ENCODE measurements around the gene TAPBP. TPM values are rescaled to one million over a fixed set of nuclear protein-coding genes. Genes with fewer than 3 reads are reported as not detected.

TAPBP gene
- 63.7 and 110 TPM in 2 replicates for total RNA-seq

GRCh38 chr6:33313709-33314514, at the start of gene TAPBP:
Gene TAPBP (minus strand): TSS chr6:33314078. CDS start chr6:33314041, 37 bp downstream.

GRCh38 chr6:33317669-33318425, 4.0 kb upstream of the TAPBP start, which contains the start of gene ZBTB22:
Gene ZBTB22 (minus strand): TSS chr6:33317744. CDS start chr6:33316916, 828 bp downstream.

GRCh38 chr6:33298773-33299236, 15.1 kb downstream of the TAPBP start, which contains the start of gene RGL2:
Gene RGL2 (minus strand): TSS chr6:33298942. CDS start chr6:33298610, 332 bp downstream.

GRCh38 chr6:33288921-33289783, 24.7 kb downstream of the TAPBP start, which contains the start of the genes PFDN6 and WDR46:
Gene PFDN6 (plus strand): TSS chr6:33289601. CDS start chr6:33289857, 256 bp downstream.
Gene WDR46 (minus strand): TSS chr6:33289239. CDS start chr6:33289170, 69 bp downstream.

GRCh38 chr6:33276864-33277662, 36.8 kb downstream of the TAPBP start, which contains the start of gene B3GALT4:
Gene B3GALT4 (plus strand): TSS chr6:33277123. CDS start chr6:33277420, 297 bp downstream.

GRCh38 chr6:33271468-33272274, 42.2 kb downstream of the TAPBP start, which contains the start of the genes RPS18 and VPS52:
Gene RPS18 (plus strand): TSS chr6:33272075. CDS start chr6:33272120, 45 bp downstream.
Gene VPS52 (minus strand): TSS chr6:33271876. CDS start chr6:33271675, 201 bp downstream.

Other genes starting within 250 kb of the TAPBP start
- 1.4 and 1.6 TPM in 2 replicates for gene HLA-DPA1, start 240.4 kb downstream of the TAPBP start, total RNA-seq
- gene HLA-DPB1, start 238.1 kb downstream of the TAPBP start, total RNA-seq, result 12.1 and 27.1 TPM in 2 replicates
- 0.16 and 0.18 TPM in 2 replicates for gene COL11A2, start 121.6 kb downstream of the TAPBP start, total RNA-seq
- gene RXRB, start 113.4 kb downstream of the TAPBP start, total RNA-seq, result 15.1 and 23.3 TPM in 2 replicates
- 166 and 183 TPM in 2 replicates for gene SLC39A7, start 113.2 kb downstream of the TAPBP start, total RNA-seq
- gene HSD17B8, start 109.4 kb downstream of the TAPBP start, total RNA-seq, result 3.1 and 9.0 TPM in 2 replicates
- 9.9 and 12.6 TPM in 2 replicates for gene RING1, start 105.6 kb downstream of the TAPBP start, total RNA-seq
- gene VPS52, start 42.2 kb downstream of the TAPBP start, total RNA-seq, result 28.2 and 40.2 TPM in 2 replicates
- 4,152 and 5,581 TPM in 2 replicates for gene RPS18, start 42.0 kb downstream of the TAPBP start, total RNA-seq
- 2.3 and 3.6 TPM in 2 replicates for gene B3GALT4, start 37.0 kb downstream of the TAPBP start, total RNA-seq
- 44.2 and 59.8 TPM in 2 replicates for gene WDR46, start 24.8 kb downstream of the TAPBP start, total RNA-seq
- gene PFDN6, start 24.5 kb downstream of the TAPBP start, total RNA-seq, result 48.1 and 49.3 TPM in 2 replicates
- gene RGL2, start 15.1 kb downstream of the TAPBP start, total RNA-seq, result 31.4 and 36.6 TPM in 2 replicates
- 15.9 and 19.0 TPM in 2 replicates for gene ZBTB22, start 3.7 kb upstream of the TAPBP start, total RNA-seq
- gene DAXX, start 8.9 kb upstream of the TAPBP start, total RNA-seq, result 41.7 and 42.3 TPM in 2 replicates
- gene KIFC1, start 77.7 kb upstream of the TAPBP start, total RNA-seq, result 6.0 and 6.8 TPM in 2 replicates
- gene PHF1, start 96.9 kb upstream of the TAPBP start, total RNA-seq, result 23.5 and 23.8 TPM in 2 replicates
- gene CUTA, start 104.0 kb upstream of the TAPBP start, total RNA-seq, result 134 and 151 TPM in 2 replicates
- gene SYNGAP1, start 106.0 kb upstream of the TAPBP start, total RNA-seq, result 2.9 and 3.7 TPM in 2 replicates
- gene ZBTB9, start 140.5 kb upstream of the TAPBP start, total RNA-seq, result 3.1 and 3.2 TPM in 2 replicates